WTC11 (cell line): ENCODE measurements around the gene GTF3C6. TPM values are rescaled to one million over a fixed set of nuclear protein-coding genes. Genes with fewer than 3 reads are reported as not detected.

Source experiments
- ATAC-seq: fragments of 200-7000 bp; cut with Tn5 transposase; 2 replicates; pipeline ENCODE4 v1.10.0; 2021; ENCODE audit warnings: mild to moderate bottlenecking, moderate library complexity
- CTCF ChIA-PET: fragments of 300-600 bp; sonication (Branson Sonifier 250); formaldehyde crosslinking; loops from one replicate; lab custom pipeline; 2021; ENCODE audit warnings: antibody characterized with exemption; lab: Charles Lee
- POLR2A ChIA-PET: fragments of 350-600 bp; sonication (Branson Sonifier 250); formaldehyde crosslinking; loops from one replicate; lab custom pipeline; 2021; ENCODE audit warnings: antibody characterized with exemption; lab: Charles Lee
- DNase-seq: peaks from one replicate; pipeline ENCODE4 v3.0.0; 2021; ENCODE audit warnings: low spot score
- H3K27ac Mint-ChIP-seq: 2 replicates; pipeline ENCODE4 v1.8.0; 2021; ENCODE audit warnings: mixed read lengths
- H3K27me3 Mint-ChIP-seq: 2 replicates; pipeline ENCODE4 v1.8.0; 2021; ENCODE audit warnings: low read depth, mild to moderate bottlenecking, moderate library complexity, mixed read lengths
- H3K36me3 Mint-ChIP-seq: 2 replicates; pipeline ENCODE4 v1.8.0; 2021; ENCODE audit warnings: mixed read lengths
- H3K4me1 Mint-ChIP-seq: 2 replicates; pipeline ENCODE4 v1.8.0; 2022; ENCODE audit warnings: mixed read lengths
- H3K4me3 Mint-ChIP-seq: 2 replicates; pipeline ENCODE4 v1.8.0; 2021; ENCODE audit warnings: mild to moderate bottlenecking, moderate library complexity, mixed read lengths
- H3K9me3 Mint-ChIP-seq: 2 replicates; pipeline ENCODE4 v1.8.0; 2021; ENCODE audit warnings: mixed read lengths
- ATF3 ChIP-seq: sonication (generic); formaldehyde crosslinking; conservative IDR thresholded peaks from 2 replicates; pipeline ENCODE4 v1.8.1; 2022; ENCODE audit warnings: mild to moderate bottlenecking, missing genetic modification reagents
- CTCF ChIP-seq: fragments of 200-600 bp; IDR thresholded peaks from 2 replicates; pipeline ENCODE4 v1.8.0; 2022; ENCODE audit warnings: antibody characterized with exemption
- E2F1 ChIP-seq: sonication (generic); formaldehyde crosslinking; IDR thresholded peaks from 2 replicates; pipeline ENCODE4 v1.8.0; 2022; ENCODE audit warnings: mild to moderate bottlenecking, missing genetic modification reagents
- ELF4 ChIP-seq: sonication (generic); formaldehyde crosslinking; IDR thresholded peaks from 2 replicates; pipeline ENCODE4 v1.8.1; 2022; ENCODE audit warnings: low read depth, mild to moderate bottlenecking, moderate library complexity, missing genetic modification reagents
- ERG ChIP-seq: fragments of 250-450 bp; sonication (Bioruptor Pico); IDR thresholded peaks from 2 replicates; pipeline ENCODE4 v1.8.0; 2021; ENCODE audit warnings: mild to moderate bottlenecking
- GABPB1 ChIP-seq: sonication (generic); formaldehyde crosslinking; IDR thresholded peaks from 2 replicates; pipeline ENCODE4 v1.8.1; 2023; ENCODE audit warnings: mild to moderate bottlenecking, missing genetic modification reagents
- GRHL2 ChIP-seq: fragments of 250-450 bp; sonication (Bioruptor Pico); IDR thresholded peaks from 2 replicates; pipeline ENCODE4 v1.8.0; 2022; ENCODE audit warnings: mild to moderate bottlenecking, moderate library complexity; ENCODE audit not compliant: insufficient replicate concordance, severe bottlenecking
- HMGXB4 ChIP-seq: sonication (generic); formaldehyde crosslinking; IDR thresholded peaks from 2 replicates; pipeline ENCODE4 v1.8.1; 2023; ENCODE audit warnings: mild to moderate bottlenecking, moderate library complexity, missing genetic modification reagents
- KAT7 ChIP-seq: sonication (generic); formaldehyde crosslinking; IDR thresholded peaks from 2 replicates; pipeline ENCODE4 v1.8.1; 2023; ENCODE audit warnings: missing genetic modification reagents, mild to moderate bottlenecking, borderline replicate concordance
- MXD4 ChIP-seq: fragments of 250-450 bp; sonication (Bioruptor Pico); IDR thresholded peaks from 2 replicates; pipeline ENCODE4 v1.8.0; 2021; ENCODE audit warnings: mild to moderate bottlenecking, moderate library complexity, borderline replicate concordance
- NFYB ChIP-seq: sonication (generic); formaldehyde crosslinking; conservative IDR thresholded peaks from 2 replicates; pipeline ENCODE4 v1.8.0; 2022; ENCODE audit warnings: low read depth, missing genetic modification reagents
- PRDM15 ChIP-seq: sonication (generic); formaldehyde crosslinking; IDR thresholded peaks from 2 replicates; pipeline ENCODE4 v1.8.0; 2022; ENCODE audit warnings: missing genetic modification reagents
- SMAD3 ChIP-seq: sonication (generic); formaldehyde crosslinking; IDR thresholded peaks from 2 replicates; pipeline ENCODE4 v1.8.0; 2022; ENCODE audit warnings: missing genetic modification reagents, mild to moderate bottlenecking, borderline replicate concordance
- TEAD4 ChIP-seq: sonication (generic); formaldehyde crosslinking; IDR thresholded peaks from 2 replicates; pipeline ENCODE4 v1.8.0; 2022; ENCODE audit warnings: mild to moderate bottlenecking, missing genetic modification reagents
- USF2 ChIP-seq: sonication (generic); formaldehyde crosslinking; IDR thresholded peaks from 2 replicates; pipeline ENCODE4 v1.8.1; 2023; ENCODE audit warnings: mild to moderate bottlenecking, missing genetic modification reagents, moderate library complexity
- ZNF317 ChIP-seq: sonication (generic); formaldehyde crosslinking; IDR thresholded peaks from 2 replicates; pipeline ENCODE4 v1.8.1; 2023; ENCODE audit warnings: low read depth, mild to moderate bottlenecking, moderate library complexity, missing genetic modification reagents, borderline replicate concordance
- ZNF512 ChIP-seq: sonication (generic); formaldehyde crosslinking; IDR thresholded peaks from 2 replicates; pipeline ENCODE4 v1.8.1; 2022; ENCODE audit warnings: missing genetic modification reagents, borderline replicate concordance
- ZNF671 ChIP-seq: fragments of 250-450 bp; sonication (Bioruptor Pico); IDR thresholded peaks from 2 replicates; pipeline ENCODE4 v1.8.0; 2021; ENCODE audit warnings: mild to moderate bottlenecking
- total RNA-seq: library from RNA; stranded (reverse); gene quantifications from 3 replicates; pipeline ENCODE4 v1.2.3, GENCODE V29; 2021

Gene GTF3C6
- total RNA-seq, 1 experiment from 2014 or later: 69.0 TPM

- ChIA-PET POLR2A (interaction anchor here (1.2 kb wide), 1 partner anchor 102 kb away, joined by 6 read pairs; the partner anchor contains the start of gene AMD1), CTCF (no interaction called here)
- Mint-ChIP-seq H3K27me3 (no peaks in the 10 kb centered on the region; the same call in 1 of the 2 replicates), H3K27ac (no peak overlapping the region), H3K4me3 (no peak overlapping the region), H3K36me3 (peaks cover 22% of the 10 kb centered on the region), H3K4me1 (peaks cover 8% of the 10 kb centered on the region; the same call in 1 of the 2 replicates), H3K9me3 (peaks cover 24% of the 10 kb centered on the region)
- TF ChIP-seq SMAD3 (CRISPR knock-in tag): no peak
- TF ChIP-seq KAT7 (CRISPR knock-in tag): no peak
- no peak for TF ChIP-seq USF2
- no peak for TF ChIP-seq ZNF671 (CRISPR knock-in tag)
- TF ChIP-seq ZNF512 (CRISPR knock-in tag): no peak
- TF ChIP-seq PRDM15 (CRISPR knock-in tag): no peak
- TF ChIP-seq NFYB: no peak
- no peak for TF ChIP-seq GABPB1 (CRISPR knock-in tag)
- TF ChIP-seq ZNF317 (CRISPR knock-in tag): no peak
- no peak for TF ChIP-seq ELF4 (CRISPR knock-in tag)
- no peak for TF ChIP-seq E2F1 (CRISPR knock-in tag)
- TF ChIP-seq ATF3 (CRISPR knock-in tag): no peak
- TF ChIP-seq MXD4 (CRISPR knock-in tag): no peak
- TF ChIP-seq TEAD4 (CRISPR knock-in tag): no peak
- no peak for TF ChIP-seq HMGXB4 (CRISPR knock-in tag)
- TF ChIP-seq CTCF: no peak
- no peak for TF ChIP-seq GRHL2 (CRISPR knock-in tag)
- no peak for TF ChIP-seq ERG (CRISPR knock-in tag)
- ATAC-seq (no peak), DNase-seq (no peak)
These were observed 18.1 kb downstream of the GTF3C6 start for GRCh38 chr6:110976575-110976974.
